AML-193 (cell line): ENCODE measurements around the gene SNX33.

Experiments
- DNase-seq, 2 experiments: peaks; one replicate each; lab custom pipeline; 2025; lab: John Stamatoyannopoulos, UW

SNX33 gene

DNA sequence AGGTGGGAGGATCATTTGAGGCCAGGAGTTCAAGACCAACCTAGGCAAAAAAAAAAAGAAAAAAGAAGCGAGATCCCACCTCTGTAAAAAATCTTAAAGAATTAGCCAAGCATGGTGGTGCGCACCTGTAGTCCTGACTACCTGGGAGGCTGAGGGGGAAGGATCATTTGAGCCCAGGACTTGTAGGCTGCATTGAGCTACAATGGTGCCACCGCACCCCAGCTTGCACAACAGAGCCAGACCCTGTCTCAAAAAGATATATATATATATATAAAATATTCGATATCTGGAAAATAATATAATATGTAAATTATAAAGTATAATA lies 6.6 kb upstream of the SNX33 start:
- no peak for DNase-seq

DNA sequence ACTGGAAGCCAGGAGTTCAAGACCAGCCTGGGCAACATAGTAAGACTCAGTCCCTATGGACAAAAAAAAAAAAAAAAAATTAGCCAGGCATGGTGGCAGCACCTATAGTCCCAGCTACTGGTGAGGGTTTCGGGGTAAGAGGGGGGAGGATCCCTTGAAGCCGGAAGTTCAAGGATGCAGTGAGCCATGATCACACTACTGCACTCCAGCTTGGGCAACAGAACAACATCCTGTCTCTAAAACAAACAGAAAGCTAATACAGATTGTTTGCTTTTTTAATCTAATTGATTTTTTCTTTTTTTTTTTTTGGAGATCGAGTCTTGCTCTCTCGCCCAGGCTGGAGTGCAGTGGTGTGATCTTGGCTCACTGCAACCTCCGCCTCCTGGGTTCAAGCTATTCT lies 6.1 kb upstream of the SNX33 start:
- DNase-seq: no peak

DNA sequence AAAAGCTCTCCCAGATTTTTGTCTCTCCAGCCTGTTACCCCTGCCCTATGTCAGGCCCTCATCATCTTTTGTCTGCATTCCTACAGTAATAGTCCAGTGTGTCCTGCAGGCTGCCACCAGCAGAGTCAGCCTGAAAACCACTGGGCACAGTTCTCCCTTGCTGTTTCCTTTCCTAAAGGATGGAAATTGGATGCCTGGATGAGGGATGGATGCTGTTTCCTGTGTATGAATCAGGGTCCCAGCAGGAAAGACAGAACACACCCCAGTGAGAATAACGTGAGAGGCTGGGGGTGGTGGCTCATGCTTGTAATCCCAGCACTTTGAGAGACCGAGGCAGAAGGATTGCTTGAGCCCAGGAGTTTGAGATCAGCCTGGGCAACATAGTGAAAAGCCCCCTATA lies 3.3 kb upstream of the SNX33 start:
- DNase-seq: no peak

DNA sequence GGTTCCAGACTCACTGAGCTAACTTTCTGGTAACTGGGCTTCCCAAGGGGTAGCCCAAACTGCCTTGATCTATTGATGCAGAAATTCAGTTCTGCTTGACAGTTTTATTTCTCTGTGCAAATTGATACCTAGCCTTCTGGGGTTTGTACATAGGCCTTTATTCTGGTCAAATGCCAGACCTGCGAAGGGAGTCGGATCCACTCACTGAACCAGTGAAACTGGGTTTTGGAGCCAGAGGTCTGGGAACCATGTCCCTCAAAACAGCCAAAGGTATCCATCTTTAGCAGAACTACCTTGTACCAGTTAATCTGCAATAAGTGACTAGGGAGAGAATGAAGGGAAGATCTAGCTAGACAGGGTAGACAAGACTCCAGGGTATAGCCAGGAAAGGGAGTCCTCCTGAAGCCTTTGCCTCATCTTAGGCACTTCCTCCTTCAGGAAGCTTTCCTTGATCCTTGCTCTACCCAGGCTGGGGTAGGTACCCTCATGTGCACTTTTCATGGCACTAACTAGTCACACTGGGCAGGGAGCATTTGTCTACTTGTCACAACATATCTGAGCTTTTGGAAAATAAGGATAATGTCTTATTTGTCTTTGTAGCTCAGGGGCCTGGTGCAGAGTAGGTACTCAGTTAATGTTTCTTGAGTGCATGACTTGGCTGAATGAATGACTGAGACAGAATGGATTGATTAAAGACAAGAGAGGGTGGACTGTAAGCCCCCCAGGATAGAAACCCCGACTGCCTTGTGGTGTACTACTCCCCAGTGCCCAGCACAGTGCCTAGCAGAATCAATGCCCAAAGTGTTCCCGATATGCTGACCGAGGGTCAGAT lies 1.4 kb upstream of the SNX33 start:
- DNase-seq: no peak

DNA sequence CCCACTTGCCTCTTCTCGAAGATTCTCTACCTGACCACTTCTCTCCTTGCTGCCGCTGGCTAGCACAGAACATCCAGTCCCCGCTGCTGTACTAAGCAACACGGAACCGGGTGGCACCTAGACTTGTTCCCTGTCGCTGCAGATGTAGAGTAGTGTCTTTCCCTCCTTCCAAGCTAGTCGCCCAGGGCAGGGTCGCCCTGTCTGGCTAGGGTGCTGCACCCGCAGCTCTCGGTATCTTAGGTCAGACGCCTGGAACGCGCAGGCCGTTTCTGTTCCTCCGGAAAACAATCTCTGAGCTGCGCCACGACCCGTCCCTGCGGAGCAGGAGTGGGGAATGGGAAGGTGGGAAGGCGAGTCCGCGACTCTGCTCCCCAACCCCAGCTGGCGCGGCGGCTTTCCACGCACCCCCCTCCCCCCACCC lies 758 bp upstream of the SNX33 start:
- DNase-seq: no peak

DNA sequence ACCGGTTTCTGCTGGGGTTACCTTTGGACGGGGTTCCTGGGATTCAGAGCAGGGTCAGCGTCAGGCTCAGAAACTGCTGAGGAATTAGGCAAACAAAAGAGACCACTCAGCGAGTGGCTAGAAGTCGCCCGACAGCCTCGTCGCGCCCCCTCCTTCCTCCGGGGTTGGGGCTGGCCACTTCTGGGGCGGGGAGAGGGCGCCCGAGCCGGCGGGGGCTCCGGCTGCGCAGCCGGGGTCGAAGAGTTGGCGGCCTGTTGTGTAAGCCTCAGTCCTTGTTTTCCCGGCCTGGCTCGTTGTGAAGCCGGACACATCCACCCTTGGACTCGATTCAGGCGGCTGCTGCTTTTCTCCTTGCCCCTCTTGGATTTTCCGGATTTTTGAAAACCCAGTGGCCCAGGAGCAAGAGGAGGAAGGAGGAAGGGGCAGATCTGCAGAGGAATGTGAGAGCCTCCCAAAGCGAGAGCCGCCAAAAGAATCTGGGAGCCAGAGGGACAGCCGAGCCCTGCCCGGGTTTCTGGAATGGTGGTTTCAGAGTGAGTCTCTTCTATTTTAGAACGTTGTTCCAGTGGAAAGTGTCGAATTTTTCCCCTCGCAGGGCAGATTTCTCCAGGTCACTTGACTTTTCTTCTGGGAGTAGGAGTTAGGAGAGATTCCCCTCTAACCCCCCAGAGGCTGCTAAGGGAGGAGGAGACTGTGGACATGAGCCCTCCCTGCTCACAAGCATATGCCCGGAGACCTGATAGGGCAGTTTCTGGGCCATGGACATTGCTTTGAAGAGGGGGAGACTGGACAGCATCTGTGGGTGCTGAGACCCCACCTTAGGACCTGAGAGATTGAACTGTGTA lies 666 bp downstream of the SNX33 start:
- no peak for DNase-seq

DNA sequence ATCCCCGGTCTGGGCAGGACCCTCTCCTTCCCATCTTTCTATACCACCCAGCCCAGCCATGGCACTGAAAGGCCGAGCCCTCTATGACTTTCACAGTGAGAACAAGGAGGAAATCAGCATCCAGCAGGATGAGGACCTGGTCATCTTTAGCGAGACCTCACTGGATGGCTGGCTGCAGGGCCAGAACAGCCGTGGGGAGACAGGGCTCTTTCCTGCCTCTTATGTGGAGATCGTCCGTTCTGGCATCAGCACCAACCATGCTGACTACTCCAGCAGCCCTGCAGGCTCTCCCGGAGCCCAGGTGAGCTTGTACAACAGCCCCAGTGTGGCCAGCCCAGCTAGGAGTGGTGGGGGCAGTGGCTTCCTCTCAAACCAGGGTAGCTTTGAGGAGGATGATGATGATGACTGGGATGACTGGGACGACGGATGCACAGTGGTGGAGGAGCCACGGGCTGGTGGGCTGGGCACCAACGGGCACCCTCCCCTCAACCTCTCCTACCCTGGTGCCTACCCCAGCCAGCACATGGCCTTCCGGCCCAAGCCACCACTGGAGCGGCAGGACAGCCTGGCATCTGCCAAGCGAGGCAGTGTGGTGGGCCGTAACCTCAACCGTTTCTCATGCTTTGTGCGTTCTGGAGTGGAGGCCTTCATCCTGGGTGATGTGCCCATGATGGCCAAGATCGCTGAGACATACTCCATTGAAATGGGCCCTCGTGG lies 1.5 kb downstream of the SNX33 start:
- no peak for DNase-seq

DNA sequence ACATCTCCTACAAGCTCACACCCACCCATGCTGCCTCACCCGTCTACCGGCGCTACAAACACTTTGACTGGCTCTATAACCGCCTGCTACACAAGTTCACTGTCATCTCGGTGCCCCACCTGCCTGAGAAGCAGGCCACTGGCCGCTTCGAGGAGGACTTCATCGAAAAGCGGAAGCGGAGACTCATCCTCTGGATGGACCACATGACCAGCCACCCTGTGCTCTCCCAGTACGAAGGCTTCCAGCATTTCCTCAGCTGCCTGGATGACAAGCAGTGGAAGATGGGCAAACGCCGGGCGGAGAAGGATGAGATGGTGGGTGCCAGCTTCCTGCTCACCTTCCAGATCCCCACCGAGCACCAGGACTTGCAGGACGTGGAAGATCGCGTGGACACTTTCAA lies 2.1 kb downstream of the SNX33 start:
- no peak for DNase-seq

DNA sequence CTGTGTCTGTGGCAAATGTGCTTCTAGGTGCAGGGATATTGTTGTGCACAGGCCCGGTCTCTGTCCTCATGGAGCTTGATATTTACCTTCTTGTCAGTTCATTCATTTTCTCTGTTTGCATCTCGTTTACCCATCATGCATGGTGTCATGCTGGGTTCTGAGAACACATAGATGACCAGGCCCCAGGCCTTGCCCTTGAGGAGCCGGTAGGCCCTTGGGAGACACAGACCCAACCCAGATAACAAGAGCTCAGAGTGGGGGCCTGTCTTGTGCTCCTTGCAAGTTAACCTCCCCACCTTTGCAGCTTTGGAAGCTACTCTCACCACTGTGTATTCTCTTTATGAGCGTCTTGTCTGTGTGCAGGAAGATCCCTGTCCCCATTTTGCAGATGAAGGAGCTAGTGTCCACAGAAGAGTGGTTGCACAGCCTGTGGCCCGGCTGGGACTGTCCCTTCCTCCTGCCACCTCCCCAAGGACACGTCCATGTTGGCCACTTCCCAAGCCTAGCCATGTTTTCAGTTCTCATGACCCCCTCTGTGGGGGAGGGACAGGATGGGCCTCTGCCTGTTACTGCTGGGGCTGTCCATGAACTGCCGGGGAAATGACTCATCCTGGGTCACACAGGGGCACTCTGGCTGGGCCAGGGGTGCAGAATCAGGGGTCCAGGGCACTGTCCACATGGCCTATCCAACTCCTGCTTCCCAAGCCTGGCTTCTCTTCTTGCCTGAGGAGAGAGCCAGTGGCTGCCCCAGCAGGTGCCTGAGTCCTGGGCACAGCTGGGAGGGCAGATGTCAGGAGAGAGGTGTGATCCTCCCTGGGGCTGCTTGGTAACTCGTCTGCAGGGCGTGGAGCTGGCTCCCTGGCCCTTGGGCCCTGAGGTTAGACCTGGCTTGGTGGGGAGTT lies 3.4 kb downstream of the SNX33 start:
- no peak for DNase-seq

DNA sequence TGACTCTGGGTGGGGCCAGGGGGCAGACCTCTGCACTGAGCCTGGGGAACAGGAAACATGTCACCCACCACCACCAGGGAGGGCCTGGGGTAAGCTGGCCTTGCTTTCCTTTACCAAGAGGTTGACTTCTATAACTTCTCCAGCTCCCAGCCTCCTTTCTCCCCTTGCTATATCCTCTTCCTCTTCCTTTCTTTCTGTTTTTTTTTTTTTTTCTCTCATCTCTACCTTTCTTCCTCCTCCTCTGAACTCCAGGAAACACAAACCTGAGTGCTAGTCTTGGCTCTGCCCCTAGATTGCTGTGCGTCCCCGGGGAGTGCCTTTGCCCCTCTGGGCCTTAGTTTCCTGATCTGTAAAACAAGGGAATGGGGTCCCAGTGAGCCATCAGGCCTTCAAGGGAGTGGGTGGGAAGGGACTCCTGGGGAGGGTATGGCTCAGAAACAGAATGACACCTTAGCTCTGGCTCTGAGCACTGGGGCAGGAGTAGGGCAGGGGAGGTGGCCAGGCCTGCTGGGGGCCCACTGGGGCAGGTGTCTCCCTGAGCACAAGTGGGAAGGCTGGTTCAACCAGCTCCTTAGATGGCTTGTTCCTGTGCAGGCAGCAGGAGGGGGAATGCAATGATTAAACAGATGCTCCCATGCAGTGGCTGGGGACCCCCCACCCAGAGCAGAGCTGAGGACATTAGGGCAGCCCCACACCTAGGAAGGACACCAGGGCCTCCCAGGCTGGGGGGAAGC lies 4.3 kb downstream of the SNX33 start:
- no peak for DNase-seq

DNA sequence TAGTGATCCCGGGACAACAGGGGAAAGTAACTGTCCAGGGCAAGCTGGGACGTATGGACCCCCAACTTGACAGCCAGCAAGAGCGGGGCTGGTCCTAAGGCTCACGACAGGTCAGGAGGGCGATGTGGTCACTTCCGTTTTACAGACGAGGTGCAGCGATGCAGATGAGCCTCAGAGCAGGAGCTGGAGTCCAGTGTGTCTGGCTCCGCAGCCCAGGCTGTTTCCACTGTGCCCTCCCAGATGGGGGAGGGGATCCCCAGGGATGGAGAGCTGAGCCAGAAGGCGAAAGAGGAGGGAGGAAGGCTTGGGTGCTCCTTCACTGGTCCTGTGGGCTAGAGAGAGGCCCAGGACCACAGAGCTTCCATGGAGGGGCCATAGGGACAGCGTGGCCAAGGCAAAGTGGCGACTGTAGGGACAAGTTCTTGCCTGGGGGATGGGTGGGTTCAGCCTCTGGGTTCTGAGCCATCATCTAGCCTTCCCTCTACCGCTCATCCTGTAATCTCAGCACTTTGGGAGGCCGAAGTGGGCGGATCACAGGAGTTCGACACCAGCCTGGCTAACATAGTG lies 5.7 kb downstream of the SNX33 start:
- no peak for DNase-seq

DNA sequence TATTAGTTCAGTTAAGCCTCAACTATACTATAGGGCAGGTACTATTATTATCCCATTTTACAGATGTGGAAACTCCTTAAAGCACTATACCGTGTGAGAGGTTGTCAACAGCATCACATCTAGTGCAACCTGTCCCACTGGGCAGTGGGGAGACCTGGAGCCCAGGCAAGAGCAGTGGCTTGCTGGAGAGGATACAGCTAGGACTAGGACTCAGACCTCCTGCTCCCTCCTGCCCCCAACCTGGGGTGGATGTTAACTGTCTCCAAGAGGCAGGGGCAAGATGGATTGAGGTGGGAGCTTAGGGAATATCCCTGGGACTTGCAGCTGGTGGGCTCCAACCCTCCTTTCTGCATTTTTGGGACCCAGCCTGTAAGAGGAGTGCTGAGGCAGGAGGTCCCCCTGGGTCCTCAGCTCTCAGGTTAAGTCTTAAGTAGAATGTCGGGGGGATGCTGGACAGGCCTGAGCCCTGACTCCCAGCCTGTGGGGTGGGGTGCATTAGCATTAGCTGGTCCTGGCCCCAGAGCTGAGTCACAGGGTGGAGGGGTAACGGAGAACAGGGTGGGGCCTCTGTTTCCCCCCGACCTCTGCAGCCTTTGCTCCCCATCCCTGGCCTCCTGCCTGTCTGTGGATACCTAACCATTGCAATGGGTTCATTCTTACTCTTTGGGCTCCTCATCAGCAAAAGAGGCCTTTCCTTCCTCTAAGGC lies 6.6 kb downstream of the SNX33 start:
- no peak for DNase-seq

DNA sequence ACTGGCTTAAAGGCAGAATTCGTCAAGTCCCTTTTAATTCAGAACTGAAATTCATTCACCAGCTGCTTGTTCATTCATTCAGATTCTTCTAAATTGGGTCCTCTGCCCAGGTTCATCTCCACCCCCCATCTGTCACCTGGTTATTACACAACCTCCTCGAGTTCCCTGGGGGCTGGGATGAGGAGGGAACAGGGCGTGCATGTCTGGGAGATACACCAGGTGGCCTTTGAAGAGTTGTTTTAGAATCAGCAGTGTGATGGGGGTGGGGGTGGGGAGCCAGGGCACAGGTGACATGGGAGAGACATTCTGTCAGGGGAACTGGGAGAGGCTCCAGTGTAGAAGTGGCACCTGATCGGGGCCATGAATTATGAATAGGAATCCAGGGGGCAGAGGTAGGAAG lies 8.2 kb downstream of the SNX33 start:
- no peak for DNase-seq

DNA sequence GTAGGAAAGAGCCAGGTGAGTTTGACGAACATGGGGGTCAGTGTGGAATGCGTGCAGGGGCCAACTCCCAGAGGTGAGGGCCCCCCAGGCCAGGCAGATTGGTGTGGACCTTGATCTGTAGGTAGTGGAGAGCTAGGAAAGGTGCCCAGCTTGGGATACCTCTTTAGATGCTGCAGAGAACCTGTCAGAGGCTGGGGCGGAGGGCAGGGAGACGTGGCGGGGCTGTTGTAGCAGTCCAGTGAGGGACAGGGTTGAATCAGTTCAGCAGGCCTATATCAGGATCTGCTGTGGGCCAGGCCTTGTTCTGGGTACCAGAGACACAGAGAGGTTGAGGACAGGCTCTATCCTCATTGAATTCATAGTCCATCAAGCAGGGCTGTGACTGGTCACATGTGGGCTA lies 8.6 kb downstream of the SNX33 start:
- DNase-seq: no peak

DNA sequence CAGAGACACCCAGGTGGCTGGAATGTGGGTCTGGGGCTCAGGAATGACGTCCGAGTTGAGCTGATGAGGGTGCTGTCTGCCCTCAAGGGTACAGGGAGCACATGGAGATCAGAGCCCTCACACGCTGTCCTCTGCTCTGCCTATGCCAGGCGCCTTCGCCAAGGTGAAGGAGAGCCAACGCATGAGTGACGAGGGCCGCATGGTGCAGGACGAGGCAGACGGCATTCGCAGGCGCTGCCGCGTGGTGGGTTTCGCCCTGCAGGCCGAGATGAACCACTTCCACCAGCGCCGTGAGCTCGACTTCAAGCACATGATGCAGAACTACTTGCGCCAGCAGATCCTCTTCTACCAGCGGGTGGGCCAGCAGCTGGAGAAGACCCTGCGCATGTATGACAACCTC lies 9.1 kb downstream of the SNX33 start:
- DNase-seq: no peak

DNA sequence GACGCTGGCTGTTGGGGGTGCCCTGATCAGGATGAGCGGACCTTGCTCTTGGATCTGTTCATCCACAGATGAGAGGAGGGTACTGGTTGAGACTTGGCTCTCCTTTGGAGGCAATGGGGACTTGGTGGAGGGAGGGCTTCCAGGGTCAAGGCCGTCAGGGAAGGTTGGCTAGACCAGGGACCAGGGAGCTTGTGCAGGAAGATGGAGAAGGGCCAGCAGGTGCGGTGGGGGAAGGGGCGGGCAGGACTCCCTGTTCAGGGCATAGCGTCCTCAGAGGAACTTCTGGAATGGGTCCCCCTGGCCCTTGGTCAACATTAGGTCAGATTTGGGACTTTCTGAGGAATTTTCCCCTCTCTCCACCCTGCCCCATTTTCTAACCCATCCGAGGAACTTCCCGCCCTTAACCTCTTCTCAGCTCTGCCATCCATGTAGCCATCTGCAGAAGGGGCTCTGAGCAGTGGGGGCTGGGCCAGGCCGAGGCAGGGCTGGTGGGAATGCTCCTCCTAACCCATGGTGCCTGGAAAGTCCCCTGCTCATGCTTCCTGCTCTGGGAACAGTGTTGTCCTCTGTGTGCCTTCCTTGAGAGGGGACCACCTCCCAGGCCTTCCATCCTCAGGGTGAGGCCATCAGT lies 11.5 kb downstream of the SNX33 start:
- no peak for DNase-seq

DNA sequence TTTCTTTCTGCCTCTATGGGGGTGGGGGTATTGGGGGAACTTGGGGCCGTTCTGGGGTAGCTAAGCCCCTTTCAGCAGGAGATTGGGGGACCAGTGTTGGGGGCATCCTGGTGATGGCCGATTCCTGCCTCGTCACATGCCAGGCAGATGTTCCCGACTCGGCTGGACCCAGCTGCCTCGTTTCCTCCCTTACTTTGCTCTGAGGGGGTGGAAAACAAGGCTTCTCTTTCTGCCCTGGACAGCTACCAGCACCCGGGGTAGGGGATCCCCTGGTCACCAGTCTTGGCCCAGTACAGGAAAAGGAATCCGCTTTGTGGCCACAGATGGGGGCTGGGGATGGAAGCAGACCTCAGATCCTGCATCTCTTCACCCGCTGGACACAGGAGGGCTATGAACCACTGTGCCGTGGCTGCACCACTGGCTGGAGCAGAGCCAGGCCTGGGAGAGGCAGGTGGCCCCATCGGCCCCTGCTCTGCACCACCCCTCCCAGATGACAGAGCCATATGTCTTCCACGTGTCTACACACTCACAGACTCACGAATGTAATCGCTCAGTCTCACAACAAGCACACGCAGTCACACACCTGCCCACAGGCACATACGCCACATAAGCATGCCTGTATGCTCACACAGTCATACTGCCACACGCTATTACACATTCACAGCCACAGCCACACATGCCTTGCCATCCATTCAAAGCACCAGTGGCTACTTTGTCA lies 12.4 kb downstream of the SNX33 start:
- no peak for DNase-seq

DNA sequence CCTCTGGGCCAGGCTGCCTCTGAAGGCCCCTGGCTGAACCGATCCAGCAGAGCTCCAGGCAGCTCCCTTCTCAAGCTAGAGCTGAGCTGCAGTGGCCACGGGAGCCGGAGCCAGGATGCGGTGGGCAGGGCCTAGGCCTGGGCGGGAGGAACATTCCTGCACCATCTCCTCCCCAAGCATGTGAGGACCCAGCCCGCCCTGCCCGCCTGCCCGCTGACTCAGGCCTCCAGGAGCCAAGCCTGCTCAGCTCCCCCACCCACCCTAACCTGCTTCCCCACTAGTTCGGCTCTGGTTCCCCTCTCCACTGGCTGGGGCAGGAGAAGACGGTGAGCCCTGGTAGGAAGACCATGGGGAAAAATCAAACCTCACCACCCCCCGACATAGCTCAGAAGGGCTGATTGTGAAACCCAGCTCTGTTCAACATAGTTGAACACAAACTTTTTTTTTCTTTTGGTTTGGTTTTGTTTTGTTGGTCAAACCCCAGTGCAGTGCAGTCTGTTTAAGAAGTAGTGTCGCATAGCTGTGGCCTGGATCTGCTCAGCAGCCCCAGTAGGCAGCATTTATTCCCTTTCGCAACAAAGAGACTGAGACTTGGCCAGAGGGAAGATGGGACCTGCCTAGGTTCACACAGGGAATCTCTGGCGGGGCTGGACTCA lies 13.5 kb downstream of the SNX33 start:
- no peak for DNase-seq
